IMR-90 (cell line): ENCODE data around the gene RNF11. TPM values are rescaled to one million over a fixed set of nuclear protein-coding genes. Genes with fewer than 3 reads are reported as not detected.
"Not testable (repeated sequence)": the region's sequence is repeated elsewhere in the genome, so short reads cannot be mapped to it uniquely, and the experiment has no call there.

Source experiments
- ATAC-seq: fragments of 200-7000 bp; cut with Tn5 transposase; 2 replicates; pipeline ENCODE4 v1.9.1; 2020; ENCODE audit warnings: low read depth, mild to moderate bottlenecking, moderate library complexity
- BruUV-seq: library from RNA; stranded (reverse); fragments of 400-500 nt; replicated peaks from 2 replicates; lab custom pipeline; 2021; lab: Mats Ljungman, UMichigan
- CTCF ChIA-PET: fragments of 300-600 bp; formaldehyde crosslinking; extraction: SDS; loops from one replicate; lab custom pipeline; 2021; ENCODE audit warnings: antibody characterized with exemption; lab: Yijun Ruan, JAX
- POLR2A ChIA-PET: fragments of 300-600 bp; sonication (Branson Sonifier 250); formaldehyde crosslinking; loops from one replicate; lab custom pipeline; 2022; ENCODE audit warnings: antibody characterized with exemption; ENCODE audit not compliant: unreplicated experiment; lab: Charles Lee
- DNase-seq: peaks from one replicate; pipeline ENCODE4 v3.0.0; 2013
- H2AFZ ChIP-seq: replicated peaks from 2 replicates; pipeline ENCODE3; 2013; ENCODE audit warnings: low read length, mild to moderate bottlenecking; ENCODE audit not compliant: poor library complexity
- H2AK5ac ChIP-seq: 2 replicates; pipeline ENCODE4 v1.6.1; 2013; ENCODE audit warnings: low read depth, low read length, inconsistent platforms
- H2AK9ac ChIP-seq: replicated peaks from 2 replicates; pipeline ENCODE3; 2013; ENCODE audit warnings: mild to moderate bottlenecking, low read depth, low read length, moderate library complexity; ENCODE audit not compliant: poor library complexity
- H2BK120ac ChIP-seq: 2 replicates; pipeline ENCODE4 v1.6.1; 2013; ENCODE audit warnings: low read depth, low read length, inconsistent platforms
- H2BK15ac ChIP-seq: 3 replicates; pipeline ENCODE4 v1.6.1; 2013; ENCODE audit warnings: low read depth, low read length, inconsistent platforms
- H2BK20ac ChIP-seq: 2 replicates; pipeline ENCODE4 v1.6.1; 2013; ENCODE audit warnings: low read depth, mild to moderate bottlenecking, inconsistent platforms, low read length, moderate library complexity
- H2BK5ac ChIP-seq: 2 replicates; pipeline ENCODE4 v1.6.1; 2013; ENCODE audit warnings: mild to moderate bottlenecking, low read depth, low read length, inconsistent platforms; ENCODE audit not compliant: poor library complexity, severe bottlenecking
- H3K14ac ChIP-seq: replicated peaks from 2 replicates; pipeline ENCODE4 v1.6.1; 2013; ENCODE audit warnings: low read depth, low read length, inconsistent platforms
- H3K18ac ChIP-seq: 2 replicates; pipeline ENCODE4 v1.6.1; 2013; ENCODE audit warnings: low read depth, low read length, control low read depth
- H3K23ac ChIP-seq: 2 replicates; pipeline ENCODE4 v1.6.1; 2013; ENCODE audit warnings: low read depth, low read length, inconsistent platforms
- H3K27ac ChIP-seq: 2 replicates; pipeline ENCODE4 v1.5.1; 2013; ENCODE audit warnings: mild to moderate bottlenecking, control low read depth, low read length; ENCODE audit not compliant: insufficient read depth
- H3K27me3 ChIP-seq: 2 replicates; pipeline ENCODE4 v1.6.1; 2013; ENCODE audit warnings: low read length; ENCODE audit not compliant: control insufficient read depth, insufficient read depth
- H3K36me3 ChIP-seq: 2 replicates; pipeline ENCODE4 v1.6.1; 2013; ENCODE audit warnings: low read length, mixed read lengths; ENCODE audit not compliant: control insufficient read depth, insufficient read depth
- H3K4ac ChIP-seq: 2 replicates; pipeline ENCODE4 v1.6.1; 2013; ENCODE audit warnings: low read depth, low read length, inconsistent platforms
- H3K4me1 ChIP-seq: 2 replicates; pipeline ENCODE4 v1.6.1; 2013; ENCODE audit warnings: low read length, mixed read lengths; ENCODE audit not compliant: control insufficient read depth, insufficient read depth
- H3K4me2 ChIP-seq: 2 replicates; pipeline ENCODE4 v1.6.1; 2013; ENCODE audit warnings: low read depth, mild to moderate bottlenecking, control low read depth, low read length, moderate library complexity
- H3K4me3 ChIP-seq: 2 replicates; pipeline ENCODE4 v1.5.1; 2013; ENCODE audit warnings: low read depth, mild to moderate bottlenecking, control low read depth, low read length, moderate library complexity; ENCODE audit not compliant: insufficient read depth
- H3K56ac ChIP-seq: 2 replicates; pipeline ENCODE4 v1.6.1; 2013; ENCODE audit warnings: low read length, inconsistent platforms; ENCODE audit not compliant: insufficient read depth; ENCODE audit errors: extremely low read depth
- H3K79me1 ChIP-seq, 2 experiments: 2 replicates each; pipeline ENCODE4 v1.6.1; 2013; ENCODE audit warnings: low read length in 2 of 2, inconsistent platforms in 1 of 2, low read depth in 1 of 2
- H3K9ac ChIP-seq: 2 replicates; pipeline ENCODE4 v1.6.1; 2013; ENCODE audit warnings: low read depth, low read length, control low read depth
- H3K9me1 ChIP-seq: 2 replicates; pipeline ENCODE4 v1.6.1; 2013; ENCODE audit warnings: low read length, inconsistent platforms; ENCODE audit not compliant: insufficient read depth
- H3K9me3 ChIP-seq: 2 replicates; pipeline ENCODE4 v1.6.1; 2013; ENCODE audit warnings: low read length; ENCODE audit not compliant: control insufficient read depth, insufficient read depth
- H4K20me1 ChIP-seq: 2 replicates; pipeline ENCODE4 v1.6.1; 2013; ENCODE audit warnings: low read length, inconsistent platforms; ENCODE audit not compliant: insufficient read depth
- H4K5ac ChIP-seq: 2 replicates; pipeline ENCODE4 v1.6.1; 2013; ENCODE audit warnings: mild to moderate bottlenecking, low read depth, low read length, control low read depth
- H4K8ac ChIP-seq, 2 experiments: 2 replicates each; pipeline ENCODE4 v1.6.1; 2013; ENCODE audit warnings: low read depth in 2 of 2, low read length in 2 of 2, control low read depth in 1 of 2, inconsistent platforms in 1 of 2
- H4K91ac ChIP-seq: 2 replicates; pipeline ENCODE4 v1.6.1; 2013; ENCODE audit warnings: low read depth, low read length, inconsistent platforms; ENCODE audit not compliant: insufficient read depth
- CEBPB ChIP-seq: IDR thresholded peaks from 2 replicates; pipeline ENCODE4 v1.6.1; 2012; ENCODE audit warnings: low read depth, low read length, improper control_type of control experiment
- FOS ChIP-seq: fragments of 150-350 bp; IDR thresholded peaks from 2 replicates; pipeline ENCODE4 v1.6.1; 2016; ENCODE audit warnings: low read depth, low read length
- MAFK ChIP-seq: IDR thresholded peaks from 2 replicates; pipeline ENCODE4 v1.6.1; 2012; ENCODE audit warnings: low read depth, low read length, improper control_type of control experiment
- POLR2A ChIP-seq: IDR thresholded peaks from 2 replicates; pipeline ENCODE4 v1.6.1; 2012; ENCODE audit warnings: mild to moderate bottlenecking, low read depth, low read length
- RCOR1 ChIP-seq: IDR thresholded peaks from 2 replicates; pipeline ENCODE4 v1.6.1; 2012; ENCODE audit warnings: mild to moderate bottlenecking, low read length, improper control_type of control experiment; ENCODE audit not compliant: insufficient replicate concordance
- SMC3 ChIP-seq: fragments of 150-350 bp; IDR thresholded peaks from 2 replicates; pipeline ENCODE4 v1.6.1; 2016; ENCODE audit warnings: low read depth, mild to moderate bottlenecking, antibody characterized with exemption, low read length, moderate library complexity
- WGBS, 2 experiments: methylation state at CpG; one replicate each; pipeline versions ENCODE4 v1.1.5 to v1.1.7; 2013; ENCODE audit warnings: missing lambda C conversion rate in 2 of 2; ENCODE audit not compliant: insufficient read length in 1 of 2; ENCODE audit errors: extremely low coverage in 2 of 2; 5-methylcytosine and 5-hydroxymethylcytosine counted together
- dilution Hi-C: fragments of 300-500 bp; cut with HindIII; formaldehyde crosslinking; loops from one replicate; pipeline ENCODE4 v1.14.3; 2018; ENCODE audit warnings: low sequenced_read_pairs; ENCODE audit not compliant: unreplicated experiment
- in situ Hi-C: fragments of 300-500 bp; cut with MboI; formaldehyde crosslinking; loops from 3 replicates; pipeline ENCODE4 v1.14.3; 2019; ENCODE audit warnings: low sequenced_read_pairs, inconsistent platforms, mixed read lengths
- intact Hi-C: fragments of 100-400 bp; cut with micrococcal nuclease; formaldehyde crosslinking; loops from 2 replicates; pipeline ENCODE4 v1.10.0; 2022
- polyA plus RNA-seq, 3 experiments: library from polyadenylated mRNA; depleted of rRNA; stranded (reverse); fragments of >200 nt; gene quantifications; 2 replicates each; pipeline ENCODE4 v1.2.3, GENCODE V29; 2012; ENCODE audit warnings: low replicate concordance in 1 of 3
- total RNA-seq: library from RNA; depleted of rRNA; stranded (reverse); fragments of >200 nt; gene quantifications from 2 replicates; pipeline ENCODE4 v1.2.3, GENCODE V29; 2012
- TF ChIP-seq, protein P1 (sequence below): fragments of 150-350 bp; IDR thresholded peaks from 2 replicates; pipeline ENCODE4 v1.6.1; 2017; ENCODE audit warnings: mild to moderate bottlenecking, antibody characterized with exemption, low read length, low read depth
- TF ChIP-seq, protein P2 (sequence below): conservative IDR thresholded peaks from 2 replicates; pipeline ENCODE4 v1.5.1; 2012; ENCODE audit warnings: mild to moderate bottlenecking, low read depth, low read length, improper control_type of control experiment

RNF11 gene
- total and polyA plus RNA-seq, 2 of the 4 experiments (the other 2 are of a cell fraction), result 63.3 to 64.1 TPM

DNA sequence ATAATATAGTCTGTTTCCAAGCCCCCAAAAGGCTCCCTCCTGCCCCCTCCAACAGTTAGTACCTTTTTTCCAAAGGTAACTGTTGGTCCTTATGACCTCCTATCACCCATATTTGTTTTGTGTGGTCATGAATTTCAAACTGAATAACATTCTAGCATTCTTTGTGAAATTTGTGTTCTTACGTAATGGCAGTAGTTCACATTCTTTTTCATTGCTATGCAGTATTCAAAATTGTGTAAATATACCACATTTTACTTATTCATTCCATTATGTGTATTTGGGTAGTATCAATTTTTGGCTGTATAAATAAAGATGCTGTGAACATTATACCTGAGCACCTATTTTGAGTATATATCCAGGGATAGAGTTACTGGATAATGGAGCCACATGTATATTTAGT lies 13.4 kb downstream of the RNF11 start:
- H3K4me2 ChIP-seq, result no peak overlapping the region
- no peak overlapping the region for H3K27ac ChIP-seq
- no peak overlapping the region for H2BK5ac ChIP-seq
- H3K9me1 ChIP-seq, result peaks cover 2% of the 10 kb centered on the region; the same call in 1 of the 2 replicates
- no peak overlapping the region for H3K4me3 ChIP-seq
- H2AK5ac ChIP-seq, result no peak overlapping the region
- H3K18ac ChIP-seq, result no peak overlapping the region
- H3K14ac ChIP-seq, result no peak overlapping the region
- H3K27me3 ChIP-seq, result no peaks in the 10 kb centered on the region
- CTCF ChIA-PET, result no interaction called here
- H3K9me3 ChIP-seq, result no peaks in the 10 kb centered on the region
- H4K8ac ChIP-seq, result no peak overlapping the region
- WGBS, 2 experiments, result no CpG with 5 or more reads among the region's 1 CpG
- no TSS peak for BruUV-seq
- intact Hi-C loops (no loop called here), in situ Hi-C loops (no loop called here), dilution Hi-C loops (no loop called here)
- no peak overlapping the region for H2BK120ac ChIP-seq
- no peak overlapping the region for H3K9ac ChIP-seq
- ATAC-seq (no peak), DNase-seq (no peak)
- no peak overlapping the region for H4K5ac ChIP-seq
- no peak overlapping the region for H2AFZ ChIP-seq
- no peak overlapping the region for H2AK9ac ChIP-seq
- H3K23ac ChIP-seq, result no peak overlapping the region
- POLR2A ChIA-PET, result no interaction called here
- TF ChIP-seq CEBPB (peak; percentile 46; the same call in 1 of the 2 replicates), MAFK (no peak), RCOR1 (no peak), SMC3 (no peak), POLR2A (no peak), FOS (no peak)
- TF ChIP-seq, protein P1, sequence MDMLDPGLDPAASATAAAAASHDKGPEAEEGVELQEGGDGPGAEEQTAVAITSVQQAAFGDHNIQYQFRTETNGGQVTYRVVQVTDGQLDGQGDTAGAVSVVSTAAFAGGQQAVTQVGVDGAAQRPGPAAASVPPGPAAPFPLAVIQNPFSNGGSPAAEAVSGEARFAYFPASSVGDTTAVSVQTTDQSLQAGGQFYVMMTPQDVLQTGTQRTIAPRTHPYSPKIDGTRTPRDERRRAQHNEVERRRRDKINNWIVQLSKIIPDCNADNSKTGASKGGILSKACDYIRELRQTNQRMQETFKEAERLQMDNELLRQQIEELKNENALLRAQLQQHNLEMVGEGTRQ, result no peak
- TF ChIP-seq, protein P2, sequence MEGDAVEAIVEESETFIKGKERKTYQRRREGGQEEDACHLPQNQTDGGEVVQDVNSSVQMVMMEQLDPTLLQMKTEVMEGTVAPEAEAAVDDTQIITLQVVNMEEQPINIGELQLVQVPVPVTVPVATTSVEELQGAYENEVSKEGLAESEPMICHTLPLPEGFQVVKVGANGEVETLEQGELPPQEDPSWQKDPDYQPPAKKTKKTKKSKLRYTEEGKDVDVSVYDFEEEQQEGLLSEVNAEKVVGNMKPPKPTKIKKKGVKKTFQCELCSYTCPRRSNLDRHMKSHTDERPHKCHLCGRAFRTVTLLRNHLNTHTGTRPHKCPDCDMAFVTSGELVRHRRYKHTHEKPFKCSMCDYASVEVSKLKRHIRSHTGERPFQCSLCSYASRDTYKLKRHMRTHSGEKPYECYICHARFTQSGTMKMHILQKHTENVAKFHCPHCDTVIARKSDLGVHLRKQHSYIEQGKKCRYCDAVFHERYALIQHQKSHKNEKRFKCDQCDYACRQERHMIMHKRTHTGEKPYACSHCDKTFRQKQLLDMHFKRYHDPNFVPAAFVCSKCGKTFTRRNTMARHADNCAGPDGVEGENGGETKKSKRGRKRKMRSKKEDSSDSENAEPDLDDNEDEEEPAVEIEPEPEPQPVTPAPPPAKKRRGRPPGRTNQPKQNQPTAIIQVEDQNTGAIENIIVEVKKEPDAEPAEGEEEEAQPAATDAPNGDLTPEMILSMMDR, result no peak
- H4K20me1 ChIP-seq, result peaks cover 85% of the 10 kb centered on the region
- H2BK20ac ChIP-seq, result no peak overlapping the region
- no peak overlapping the region for H3K56ac ChIP-seq
- peaks cover 19 to 64% of the 10 kb centered on the region in 2 experiments for H3K79me1 ChIP-seq
- 0 out of 2 replicates have a peak, but pooled peaks cover 2% of the 10 kb centered on the region for H3K4me1 ChIP-seq
- H3K36me3 ChIP-seq, result no peaks in the 10 kb centered on the region
- H2BK15ac ChIP-seq, result no peak overlapping the region
- H4K91ac ChIP-seq, result no peak overlapping the region
- H3K4ac ChIP-seq, result no peak overlapping the region

DNA sequence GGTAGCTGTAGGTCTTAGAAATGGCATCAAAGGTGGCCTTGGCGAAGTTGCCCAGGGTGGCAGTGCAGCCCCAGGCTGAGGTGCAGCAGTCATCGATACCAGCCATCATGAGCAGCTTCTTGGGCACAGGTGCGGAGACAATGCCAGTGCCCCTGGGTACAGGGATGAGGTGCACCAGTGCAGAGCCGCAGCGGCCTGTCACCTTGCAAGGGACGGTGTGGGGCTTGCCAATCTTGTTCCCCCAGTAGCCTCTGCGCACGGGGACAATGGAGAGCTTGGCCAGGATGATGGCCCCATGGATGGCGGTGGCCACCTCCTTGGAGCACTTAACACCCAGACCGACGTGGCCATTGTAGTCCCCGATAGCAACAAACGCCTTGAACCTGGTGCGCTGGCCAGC lies 14.7 kb downstream of the RNF11 start:
- H3K36me3 ChIP-seq, H3K14ac ChIP-seq, H2BK5ac ChIP-seq, H2BK20ac ChIP-seq, H3K9me3 ChIP-seq, H3K18ac ChIP-seq, H3K56ac ChIP-seq, H4K91ac ChIP-seq, H3K4me3 ChIP-seq, H2AFZ ChIP-seq, in situ Hi-C loops, H3K27me3 ChIP-seq, H3K23ac ChIP-seq, ATAC-seq, H3K4ac ChIP-seq, H2BK15ac ChIP-seq, BruUV-seq, POLR2A ChIA-PET, H3K4me2 ChIP-seq, H2AK9ac ChIP-seq, intact Hi-C loops, DNase-seq, H2BK120ac ChIP-seq, CTCF ChIA-PET, H4K5ac ChIP-seq, H3K9ac ChIP-seq, H4K8ac ChIP-seq, H3K27ac ChIP-seq, H2AK5ac ChIP-seq, dilution Hi-C loops, H3K9me1 ChIP-seq, H3K4me1 ChIP-seq: not testable (repeated sequence)
- H4K20me1 ChIP-seq, result peaks cover 85% of the 10 kb centered on the region
- WGBS, 2 experiments, result no CpG with 5 or more reads among the region's 14 CpGs
- peaks cover 22 to 64% of the 10 kb centered on the region in 2 experiments for H3K79me1 ChIP-seq
